HG02759 (cell line): ENCODE data around the gene SSX1.
"Not testable (repeated sequence)": the region's sequence is repeated elsewhere in the genome, so short reads cannot be mapped to it uniquely, and the experiment has no call there.

Experiments
- ATAC-seq: cut with Tn5 transposase; IDR thresholded peaks from one replicate; pipeline ENCODE4 v1.9.1; 2021; ENCODE audit warnings: mild to moderate bottlenecking, moderate library complexity; ENCODE audit not compliant: unreplicated experiment

The SSX1 gene, protein sequence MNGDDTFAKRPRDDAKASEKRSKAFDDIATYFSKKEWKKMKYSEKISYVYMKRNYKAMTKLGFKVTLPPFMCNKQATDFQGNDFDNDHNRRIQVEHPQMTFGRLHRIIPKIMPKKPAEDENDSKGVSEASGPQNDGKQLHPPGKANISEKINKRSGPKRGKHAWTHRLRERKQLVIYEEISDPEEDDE

DNA sequence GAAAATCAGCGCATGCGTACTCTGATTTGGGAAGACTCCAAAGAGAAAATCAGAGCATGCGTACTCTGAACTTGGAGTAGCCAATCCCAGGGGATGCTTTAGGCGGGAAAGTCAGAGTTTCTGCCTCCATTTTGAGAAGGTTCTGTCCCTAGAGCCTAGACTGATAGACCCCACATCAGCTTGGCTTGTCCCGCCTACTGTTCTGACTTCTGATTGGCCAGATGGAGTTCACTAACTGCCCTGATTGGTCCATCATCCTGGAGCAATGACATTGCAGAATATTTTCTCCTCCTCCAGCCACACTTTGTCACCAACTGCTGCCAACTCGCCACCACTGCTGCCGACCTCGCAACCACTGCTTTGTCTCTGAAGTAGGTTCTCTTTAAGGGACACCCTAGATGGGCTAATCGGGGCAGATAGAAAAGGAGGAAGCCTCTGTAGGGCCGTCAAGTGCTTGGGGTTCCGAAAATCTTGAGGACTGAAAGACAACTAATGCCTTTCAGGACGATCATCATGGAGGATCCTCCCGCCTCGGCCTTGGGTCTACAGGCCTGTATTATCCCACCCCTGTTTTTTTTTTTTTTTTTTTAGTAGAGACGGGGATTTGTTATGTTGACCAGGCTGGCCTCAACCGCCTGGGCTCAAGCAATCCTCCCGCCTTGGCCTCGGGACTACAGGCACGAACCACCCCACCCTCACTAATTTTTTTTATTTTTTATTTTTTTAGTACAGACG lies at the start of gene SSX1:
TSS of gene SSX1 (plus strand) at position 331 of the 735 bp plus-strand sequence. CDS start 1,850 bp downstream, outside the sequence.
- not testable (repeated sequence) for ATAC-seq

DNA sequence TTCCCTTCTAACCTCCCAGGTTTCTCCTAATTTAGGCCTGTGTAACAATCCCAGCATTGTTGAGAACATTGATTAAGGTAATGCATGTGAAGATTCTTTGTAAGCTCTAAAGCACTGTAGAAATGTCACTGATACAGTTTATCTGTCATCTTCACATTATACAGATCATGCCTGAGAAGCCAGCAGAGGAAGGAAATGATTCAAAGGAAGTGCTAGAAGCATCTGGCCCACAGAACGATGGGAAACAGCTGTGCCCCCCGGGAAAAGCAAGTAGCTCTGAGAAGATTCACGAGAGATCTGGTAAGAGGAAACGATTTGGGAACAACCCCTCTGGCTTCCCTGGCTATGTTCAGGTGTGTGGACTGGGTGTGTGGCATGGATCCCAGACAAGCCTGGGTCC lies 40.9 kb upstream of the SSX1 start:
- not testable (repeated sequence) for ATAC-seq

DNA sequence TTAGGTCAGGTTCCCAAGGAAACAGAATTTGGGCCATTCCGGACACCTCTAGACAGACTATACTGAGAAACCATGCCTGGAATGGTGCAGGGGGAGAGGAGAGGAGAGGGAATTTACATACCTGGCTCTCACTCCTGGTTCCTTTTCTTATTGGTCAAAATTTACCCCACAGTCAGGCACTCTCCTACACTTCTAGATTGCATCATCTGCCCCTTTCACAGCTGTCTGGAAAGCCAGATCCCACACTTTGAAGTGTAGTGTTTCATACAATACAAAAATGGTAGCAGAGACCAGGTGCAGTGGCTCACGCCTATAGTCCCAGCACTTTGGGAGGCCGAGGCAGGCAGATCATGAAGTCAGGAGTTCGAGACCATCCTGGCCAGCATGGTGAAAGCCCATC lies 31.0 kb upstream of the SSX1 start:
- not testable (repeated sequence) for ATAC-seq

DNA sequence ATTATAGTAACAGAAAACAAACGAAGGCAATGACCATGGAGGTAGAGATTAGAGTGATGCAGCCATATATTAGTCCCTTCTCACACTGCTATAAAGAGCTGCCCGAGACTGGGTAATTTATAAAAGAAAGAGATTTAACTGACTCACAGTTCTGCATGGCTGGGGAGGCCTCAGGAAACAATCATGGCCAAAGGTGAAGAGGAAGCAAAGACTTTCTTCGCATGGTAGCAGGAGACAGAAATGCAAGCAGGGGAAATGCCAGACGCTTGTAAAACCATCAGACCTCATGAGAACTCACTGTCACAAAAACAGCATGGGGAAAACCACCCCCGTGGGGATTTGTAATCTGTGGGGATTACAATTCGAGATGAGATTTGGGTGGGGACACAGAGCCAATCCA lies 2.2 kb upstream of the SSX1 start:
- not testable (repeated sequence) for ATAC-seq

DNA sequence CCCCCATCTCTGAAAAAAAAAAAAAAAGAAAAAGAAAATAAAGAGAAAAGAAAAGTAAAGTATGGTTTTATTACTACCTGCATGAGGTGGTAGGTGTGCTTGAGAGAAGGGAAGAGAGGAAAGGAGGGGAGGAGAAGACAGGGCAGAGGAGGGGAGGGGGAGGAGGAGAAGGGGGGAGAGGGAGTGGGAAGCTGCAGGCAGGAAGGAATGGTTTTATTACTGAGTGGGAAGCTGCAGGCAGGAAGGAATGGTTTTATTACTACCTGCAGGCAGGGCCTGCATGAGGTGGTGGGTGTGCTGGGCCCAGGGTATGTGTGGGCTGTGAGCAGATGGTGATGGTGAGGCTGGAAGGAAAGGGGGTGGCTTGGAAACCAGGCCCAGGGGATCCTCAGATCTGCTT lies 19.2 kb downstream of the SSX1 start:
- not testable (repeated sequence) for ATAC-seq

DNA sequence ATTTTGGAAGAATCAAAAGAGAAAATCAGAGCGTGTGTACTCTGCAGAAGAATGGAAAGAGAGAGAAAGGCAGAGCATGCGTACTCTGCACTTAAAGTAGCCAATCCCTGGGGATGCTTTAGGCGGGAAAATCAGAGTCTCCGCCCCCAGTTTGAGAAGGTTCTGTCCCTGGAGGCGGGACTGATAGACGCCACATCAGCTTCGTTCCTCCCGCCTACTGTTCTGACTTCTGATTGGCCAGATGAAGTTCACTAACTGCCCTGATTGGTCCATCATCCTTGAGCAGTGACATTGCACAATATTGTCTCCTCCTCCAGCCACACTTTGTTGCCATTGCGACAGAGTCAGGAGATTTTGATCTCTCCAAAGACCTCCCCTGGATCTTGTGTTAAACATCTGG lies 23.8 kb downstream of the SSX1 start:
- ATAC-seq, result no peak

DNA sequence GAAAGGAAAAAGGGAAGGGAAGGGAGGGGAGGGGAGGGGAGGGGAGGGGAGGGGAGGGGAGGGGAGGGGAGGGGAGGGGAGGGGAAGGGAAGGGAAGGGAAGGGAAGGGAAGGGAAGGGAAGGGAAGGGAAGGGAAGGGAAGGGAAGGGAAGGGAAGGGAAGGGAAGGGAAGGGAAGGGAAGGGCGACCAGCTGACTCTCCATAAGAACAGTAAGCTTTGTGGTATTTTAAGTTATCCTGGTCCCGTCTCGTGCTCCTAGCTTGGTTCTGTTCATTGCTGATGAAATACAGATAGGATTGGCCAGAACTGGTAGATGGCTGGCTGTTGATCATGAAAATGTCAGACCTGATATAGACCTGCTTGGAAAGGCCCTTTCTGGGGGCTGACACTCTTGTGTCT lies 25.5 kb downstream of the SSX1 start:
- not testable (repeated sequence) for ATAC-seq

DNA sequence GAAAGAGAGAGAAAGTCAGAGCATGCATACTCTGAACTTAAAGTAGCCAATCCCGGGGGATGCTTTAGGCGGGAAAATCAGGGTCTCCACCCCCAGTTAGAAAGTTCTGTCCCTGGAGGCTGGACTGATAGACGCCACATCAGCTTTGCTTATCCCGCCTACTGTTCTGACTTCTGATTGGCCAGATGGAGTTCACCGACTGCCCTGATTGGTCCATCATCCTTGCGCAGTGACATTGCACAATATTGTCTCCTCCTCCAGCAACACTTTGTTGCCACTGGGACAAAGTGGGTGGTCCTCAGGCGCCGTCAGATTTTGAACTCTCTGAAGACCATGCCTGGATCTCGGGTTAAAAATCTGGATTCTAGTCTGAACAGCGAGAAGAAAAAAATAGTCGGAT lies 51.0 kb downstream of the SSX1 start:
- no peak for ATAC-seq

DNA sequence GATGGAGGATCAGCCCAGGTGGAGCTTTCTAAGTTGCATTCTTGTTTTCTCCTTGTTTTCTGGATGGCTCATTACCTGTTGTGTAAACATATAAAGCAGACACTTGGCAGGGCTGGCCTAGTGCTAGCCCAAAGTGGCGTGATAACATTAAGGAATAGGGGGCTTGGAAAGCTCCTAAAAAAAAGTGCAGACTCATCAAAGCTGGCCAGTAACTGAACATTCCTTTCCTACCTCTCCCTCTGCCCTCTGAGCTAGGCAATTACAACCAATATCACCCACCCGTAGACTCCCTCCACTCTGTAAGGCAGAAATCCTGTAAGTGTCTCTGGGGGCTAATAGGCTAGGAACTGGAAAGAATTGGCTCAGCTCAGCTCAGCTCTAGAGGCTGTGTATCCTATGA lies 58.8 kb downstream of the SSX1 start:
- ATAC-seq, result not testable (repeated sequence)
